GM18499 (cell line): ENCODE measurements around the gene GRAP2.
"Not testable (repeated sequence)": the region's sequence is repeated elsewhere in the genome, so short reads cannot be mapped to it uniquely, and the experiment has no call there.

Source experiments
- ATAC-seq: cut with Tn5 transposase; IDR thresholded peaks from one replicate; pipeline ENCODE4 v1.9.1; 2021; ENCODE audit warnings: moderate number of reproducible peaks; ENCODE audit not compliant: insufficient read depth, unreplicated experiment

Gene GRAP2

GRCh38 chr22:39900306-39901227, at the start of gene GRAP2:
Gene GRAP2, plus strand, starts transcription at chr22:39901084. Its CDS starts 46,023 bp downstream, at chr22:39947107.
- ATAC-seq = no peak

DNA sequence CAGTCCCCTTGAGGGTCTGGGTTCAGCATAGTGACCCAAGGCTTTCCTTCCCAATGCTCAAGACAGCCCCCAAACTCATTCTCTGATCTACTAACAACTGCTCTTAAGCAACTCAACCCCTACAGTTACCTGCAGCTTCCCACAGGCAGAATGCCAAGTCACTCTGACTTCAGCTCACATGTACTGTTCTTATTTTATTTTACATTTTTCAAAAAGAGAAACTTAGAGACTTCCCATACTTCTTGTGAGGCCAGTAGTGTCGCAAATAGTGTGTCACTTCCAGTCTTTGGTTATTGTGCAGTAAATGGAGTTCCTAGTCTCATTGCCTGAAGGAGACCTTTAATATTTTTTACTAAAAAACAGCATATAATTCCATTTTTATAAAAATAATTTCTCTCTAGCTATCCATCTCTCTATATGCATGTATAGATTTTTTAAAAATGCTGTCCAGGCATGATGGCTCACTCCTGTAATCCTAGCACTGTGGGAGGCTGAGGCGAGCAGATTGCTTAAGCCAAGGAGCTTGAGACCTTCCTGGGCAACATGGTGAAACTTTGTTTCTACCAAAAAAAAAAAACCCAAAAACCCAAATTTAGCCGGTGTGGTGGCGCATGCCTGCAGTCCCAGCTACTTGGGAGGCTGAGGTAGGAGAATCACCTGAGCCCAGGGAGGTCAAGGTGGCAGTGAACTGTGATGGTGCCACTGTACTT, 49.1 kb upstream of the GRAP2 start:
- ATAC-seq = no peak

- ATAC-seq = no peak
Measured at GRCh38 chr22:39852799-39853198, 48.1 kb upstream of the GRAP2 start.

- no peak for ATAC-seq
Measured at GRCh38 chr22:39856588-39856987, 44.3 kb upstream of the GRAP2 start.

- ATAC-seq = no peak
Measured at GRCh38 chr22:39859903-39860588, 40.8 kb upstream of the GRAP2 start.

- ATAC-seq = no peak
Measured at GRCh38 chr22:39868741-39869140, 32.1 kb upstream of the GRAP2 start.

GRCh38 chr22:39869797-39870196, 31.1 kb upstream of the GRAP2 start:
- not testable (repeated sequence) for ATAC-seq

- no peak for ATAC-seq
Measured at GRCh38 chr22:39871008-39871798, 29.7 kb upstream of the GRAP2 start.

DNA sequence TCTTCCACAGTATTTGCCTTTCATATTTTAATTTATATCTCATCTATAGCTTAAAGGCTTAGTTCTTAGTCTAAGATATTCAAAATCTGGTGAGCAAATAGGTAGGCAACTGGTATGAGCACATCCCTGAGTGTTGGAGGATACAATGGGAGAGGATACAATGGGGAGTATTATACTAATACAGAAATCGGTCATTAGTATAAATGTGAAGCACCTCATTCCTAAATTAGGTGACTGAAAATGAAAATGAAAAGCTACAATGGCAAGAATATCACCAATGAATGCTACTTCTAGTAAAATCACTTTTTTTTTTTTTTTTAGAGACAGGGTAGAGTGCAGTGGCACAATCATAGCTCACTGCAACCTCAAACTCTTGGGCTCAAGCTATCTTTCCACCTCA, 28.3 kb upstream of the GRAP2 start:
- no peak for ATAC-seq

DNA sequence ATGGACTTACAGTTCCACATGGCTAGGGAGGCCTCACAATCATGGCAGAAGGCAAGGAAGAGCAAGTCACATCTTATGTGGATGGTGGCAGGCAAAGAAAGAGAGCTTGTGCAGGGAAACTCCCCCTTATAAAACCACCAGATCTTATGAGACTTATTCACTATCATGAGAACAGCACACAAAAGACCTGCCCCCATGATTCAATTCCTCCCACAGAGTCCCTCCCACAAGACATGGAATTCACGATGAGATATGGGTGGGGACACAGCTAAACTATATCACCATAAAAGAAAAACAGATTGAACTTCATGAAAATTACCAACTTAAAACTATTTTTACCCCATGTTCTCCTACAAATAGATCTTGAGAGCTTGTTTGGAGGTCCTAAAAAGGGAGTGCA, 26.9 kb upstream of the GRAP2 start:
- ATAC-seq = no peak

DNA sequence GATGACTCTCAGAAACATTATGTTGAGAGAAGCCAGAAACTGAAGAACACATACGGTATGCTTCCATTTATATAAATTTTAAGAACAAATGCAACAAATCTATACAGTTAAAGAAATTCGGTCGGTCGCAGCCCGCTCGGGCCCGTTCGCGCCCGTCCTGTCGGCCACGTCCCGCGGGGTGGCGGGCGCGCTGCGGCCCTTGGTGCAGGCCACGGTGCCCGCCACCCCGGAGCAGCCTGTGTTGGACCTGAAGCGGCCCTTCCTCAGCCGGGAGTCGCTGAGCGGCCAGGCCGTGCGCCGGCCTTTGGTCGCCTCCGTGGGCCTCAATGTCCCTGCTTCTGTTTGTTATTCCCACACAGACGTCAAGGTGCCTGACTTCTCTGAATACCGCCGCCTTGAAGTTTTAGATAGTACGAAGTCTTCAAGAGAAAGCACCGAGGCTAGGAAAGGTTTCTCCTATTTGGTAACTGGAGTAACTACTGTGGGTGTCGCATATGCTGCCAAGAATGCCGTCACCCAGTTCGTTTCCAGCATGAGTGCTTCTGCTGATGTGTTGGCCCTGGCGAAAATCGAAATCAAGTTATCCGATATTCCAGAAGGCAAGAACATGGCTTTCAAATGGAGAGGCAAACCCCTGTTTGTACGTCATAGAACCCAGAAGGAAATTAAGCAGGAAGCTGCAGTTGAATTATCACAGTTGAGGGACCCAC, 25.6 kb upstream of the GRAP2 start:
- ATAC-seq = not testable (repeated sequence)

- no peak for ATAC-seq
Measured at GRCh38 chr22:39877079-39877845, 23.6 kb upstream of the GRAP2 start.

- no peak for ATAC-seq
Measured at GRCh38 chr22:39880722-39881121, 20.2 kb upstream of the GRAP2 start.

- no peak for ATAC-seq
Measured at GRCh38 chr22:39883057-39883456, 17.8 kb upstream of the GRAP2 start.

GRCh38 chr22:39889924-39890323, 11.0 kb upstream of the GRAP2 start:
- not testable (repeated sequence) for ATAC-seq

- ATAC-seq = no peak
Measured at GRCh38 chr22:39893526-39893925, 7.4 kb upstream of the GRAP2 start, which contains the start of gene ENTHD1. Gene ENTHD1, minus strand, starts transcription at chr22:39893760. Its CDS starts 6,012 bp downstream, at chr22:39887748.

- ATAC-seq = no peak
Measured at GRCh38 chr22:39894554-39895092, 6.3 kb upstream of the GRAP2 start.

- ATAC-seq = no peak
Measured at GRCh38 chr22:39895682-39896081, 5.2 kb upstream of the GRAP2 start.
